GM18867 (cell line): ENCODE data around the gene FASTK.
A peak's percentile ranks its signal among the peaks of the same experiment; 100 is the strongest.

Experiments
- ATAC-seq: cut with Tn5 transposase; IDR thresholded peaks from one replicate; pipeline ENCODE4 v1.9.1; 2021; ENCODE audit warnings: mild to moderate bottlenecking, moderate library complexity; ENCODE audit not compliant: unreplicated experiment

The FASTK gene

DNA sequence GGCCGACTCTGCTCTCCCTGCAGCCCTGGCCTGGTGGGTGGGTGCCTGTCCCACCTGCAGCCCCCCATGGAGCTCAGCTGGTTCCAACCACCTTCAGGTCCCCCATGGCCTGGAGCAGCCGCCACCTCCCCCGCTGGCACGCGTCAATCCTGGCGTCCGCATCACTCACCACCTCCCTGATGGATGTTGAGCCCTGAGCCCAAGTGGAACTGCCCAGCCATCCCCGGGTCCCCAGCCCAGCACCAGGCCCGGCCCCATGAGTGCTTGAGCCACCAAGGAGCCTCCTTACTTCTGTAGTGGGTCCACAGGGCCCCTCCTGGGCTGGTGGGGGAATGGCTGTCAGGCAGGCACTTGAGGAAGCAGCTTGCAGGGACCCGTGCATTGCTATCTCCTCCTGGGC, 20.3 kb upstream of the FASTK start:
- ATAC-seq: no peak

DNA sequence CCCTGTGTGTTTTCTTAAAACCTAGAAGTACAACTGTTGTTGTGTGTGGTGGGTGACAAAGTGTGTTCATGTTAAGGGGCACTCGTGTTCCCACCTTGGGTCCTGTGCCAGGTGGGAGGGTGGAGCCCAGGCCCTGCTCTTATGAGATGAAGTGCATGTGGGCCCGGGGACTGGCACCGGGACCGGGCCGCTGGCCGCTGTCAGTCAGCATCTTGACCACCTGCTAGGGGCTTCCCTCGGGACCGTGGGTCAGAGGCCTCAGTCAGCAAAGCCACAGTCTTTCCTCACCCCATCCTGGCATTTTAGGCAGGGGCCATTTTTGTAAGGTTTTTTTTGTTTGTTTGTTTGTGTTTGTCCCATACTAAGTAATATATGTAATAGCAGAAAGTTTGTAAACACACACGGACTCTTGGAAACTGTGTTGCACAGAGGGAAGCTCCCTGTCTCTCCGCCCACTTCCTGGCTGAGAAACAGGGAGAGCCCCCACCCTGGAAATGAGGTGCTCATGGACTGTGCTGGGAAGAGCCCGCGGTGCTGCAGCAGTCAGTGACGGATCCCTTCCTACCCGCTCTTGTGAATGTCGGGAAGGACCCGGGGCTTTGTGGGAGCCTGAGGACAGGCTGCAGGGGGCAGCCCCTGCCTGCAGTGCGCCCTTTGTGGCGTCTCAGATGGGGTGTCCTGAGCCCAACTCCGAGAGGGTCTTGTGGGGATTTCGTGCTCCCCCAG, 19.0 kb upstream of the FASTK start:
- ATAC-seq: no peak

DNA sequence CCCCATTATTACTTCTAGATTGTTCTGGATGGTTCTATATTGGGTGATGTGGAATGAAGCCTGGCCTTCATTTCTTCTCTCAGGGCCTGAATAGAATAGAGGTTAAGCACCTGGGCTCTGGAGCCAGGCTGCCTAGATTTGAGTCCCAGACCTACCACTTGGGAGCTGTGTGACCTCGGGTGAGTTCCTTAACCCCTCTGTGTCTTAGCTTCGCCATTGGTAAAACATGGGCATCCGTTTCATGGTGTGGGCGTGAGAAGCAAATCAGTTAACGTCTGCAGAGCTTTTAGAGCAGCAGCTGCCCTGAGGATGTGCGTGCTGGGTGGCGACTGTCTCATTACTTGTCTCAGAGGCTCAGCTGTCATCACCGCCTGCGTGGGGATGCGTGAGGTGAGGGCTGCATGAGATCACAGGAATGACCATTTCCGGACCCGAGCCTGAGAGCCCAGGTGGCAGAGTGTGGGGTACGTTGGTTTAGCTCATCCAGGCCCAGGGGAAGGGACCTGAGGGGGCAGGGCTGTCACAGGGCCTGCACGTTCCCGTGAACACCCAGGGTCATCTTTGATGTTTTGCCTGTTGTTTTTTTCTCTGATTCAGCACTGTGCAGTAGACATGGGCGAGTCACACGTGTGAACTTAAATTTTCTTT, 15.3 kb upstream of the FASTK start:
- no peak for ATAC-seq

- no peak for ATAC-seq
Observed at GRCh38 chr7:151095123-151095797, 14.7 kb upstream of the FASTK start.

DNA sequence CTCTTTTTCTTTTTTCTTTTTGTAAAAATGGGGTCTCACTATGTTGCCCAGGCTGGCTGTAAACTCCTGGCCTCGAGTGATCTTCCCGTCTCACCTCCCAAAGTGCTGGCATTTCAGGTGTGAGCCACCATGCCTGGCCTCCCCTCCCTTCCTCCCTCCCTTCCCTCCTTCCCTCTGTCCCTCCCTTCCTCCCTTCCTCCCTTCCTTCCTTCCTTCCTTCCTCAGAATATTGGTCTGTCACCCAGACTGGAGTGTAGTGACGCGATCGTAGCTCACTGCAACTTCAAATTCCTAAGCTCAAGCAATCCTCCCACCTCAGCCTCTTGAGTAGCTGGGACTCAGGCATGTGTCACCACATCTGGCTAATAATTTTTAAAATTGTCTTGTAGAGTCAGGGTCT, 14.1 kb upstream of the FASTK start:
- ATAC-seq: no peak

GRCh38 chr7:151093748-151094147, 13.1 kb upstream of the FASTK start:
- no peak for ATAC-seq

DNA sequence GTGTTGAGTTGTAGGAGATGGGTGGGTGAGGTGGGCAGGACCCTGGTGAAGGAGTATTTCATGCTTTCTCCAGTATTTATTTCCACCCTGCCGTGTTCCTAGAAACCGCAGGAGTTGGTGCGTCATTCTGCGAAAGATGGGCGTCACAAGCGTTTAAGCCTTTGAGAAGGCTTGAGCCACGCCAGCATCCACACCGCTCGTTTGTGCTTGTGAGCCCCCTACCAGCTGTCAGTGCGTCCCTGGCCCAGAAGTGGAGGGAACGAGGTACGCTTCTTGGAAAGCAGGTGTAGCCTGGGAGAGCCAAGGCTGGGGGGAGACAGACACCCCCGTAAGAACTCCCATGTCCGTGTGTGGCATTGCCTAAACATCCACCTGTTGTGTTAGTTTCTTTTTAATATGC, 11.4 kb upstream of the FASTK start:
- no peak for ATAC-seq

GRCh38 chr7:151091431-151091830, 10.8 kb upstream of the FASTK start:
- ATAC-seq: no peak

GRCh38 chr7:151091003-151091402, 10.4 kb upstream of the FASTK start:
- ATAC-seq: no peak

GRCh38 chr7:151089893-151090730, 9.5 kb upstream of the FASTK start:
- ATAC-seq: no peak

DNA sequence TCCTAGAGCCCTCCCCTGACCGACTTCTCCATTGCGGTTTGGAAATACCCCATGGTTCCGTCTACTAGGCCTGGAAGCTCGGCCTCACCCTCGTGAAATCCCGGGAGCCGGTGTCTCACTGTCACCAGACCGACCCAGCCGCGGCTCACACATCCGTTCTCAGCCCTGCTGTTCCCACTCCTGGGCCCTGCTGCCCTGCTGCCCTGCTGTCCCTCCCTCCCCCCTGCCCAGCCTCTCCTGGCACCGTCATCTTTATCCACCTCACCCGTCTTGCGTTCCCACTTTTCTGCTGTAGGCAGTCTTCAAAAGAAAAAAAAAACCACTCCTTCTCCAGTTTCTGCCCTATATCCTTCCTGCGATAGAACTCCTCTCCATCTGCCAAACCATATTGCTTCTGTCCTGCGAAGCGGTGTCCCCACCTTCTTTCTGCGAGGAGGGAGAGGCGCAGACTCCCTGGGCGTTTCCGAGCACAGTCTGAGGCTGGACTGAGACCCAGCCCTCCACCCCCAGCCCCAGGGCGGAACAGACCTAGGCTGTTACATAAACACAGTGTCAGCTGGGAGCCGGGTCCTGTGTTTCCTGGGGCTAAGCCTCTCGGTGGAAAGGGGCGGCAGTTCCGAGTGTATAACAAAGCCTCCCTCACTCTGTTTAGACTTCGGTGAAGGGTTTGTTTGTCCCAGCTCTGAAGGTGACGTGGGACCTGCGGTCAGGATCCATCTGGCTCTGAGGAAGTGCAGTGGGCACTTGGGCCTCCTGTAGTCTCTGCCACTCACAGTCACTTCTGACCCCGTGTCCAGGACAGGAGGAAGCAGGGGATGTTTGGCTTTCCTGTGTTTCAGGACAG, 8.5 kb upstream of the FASTK start:
- ATAC-seq: no peak

DNA sequence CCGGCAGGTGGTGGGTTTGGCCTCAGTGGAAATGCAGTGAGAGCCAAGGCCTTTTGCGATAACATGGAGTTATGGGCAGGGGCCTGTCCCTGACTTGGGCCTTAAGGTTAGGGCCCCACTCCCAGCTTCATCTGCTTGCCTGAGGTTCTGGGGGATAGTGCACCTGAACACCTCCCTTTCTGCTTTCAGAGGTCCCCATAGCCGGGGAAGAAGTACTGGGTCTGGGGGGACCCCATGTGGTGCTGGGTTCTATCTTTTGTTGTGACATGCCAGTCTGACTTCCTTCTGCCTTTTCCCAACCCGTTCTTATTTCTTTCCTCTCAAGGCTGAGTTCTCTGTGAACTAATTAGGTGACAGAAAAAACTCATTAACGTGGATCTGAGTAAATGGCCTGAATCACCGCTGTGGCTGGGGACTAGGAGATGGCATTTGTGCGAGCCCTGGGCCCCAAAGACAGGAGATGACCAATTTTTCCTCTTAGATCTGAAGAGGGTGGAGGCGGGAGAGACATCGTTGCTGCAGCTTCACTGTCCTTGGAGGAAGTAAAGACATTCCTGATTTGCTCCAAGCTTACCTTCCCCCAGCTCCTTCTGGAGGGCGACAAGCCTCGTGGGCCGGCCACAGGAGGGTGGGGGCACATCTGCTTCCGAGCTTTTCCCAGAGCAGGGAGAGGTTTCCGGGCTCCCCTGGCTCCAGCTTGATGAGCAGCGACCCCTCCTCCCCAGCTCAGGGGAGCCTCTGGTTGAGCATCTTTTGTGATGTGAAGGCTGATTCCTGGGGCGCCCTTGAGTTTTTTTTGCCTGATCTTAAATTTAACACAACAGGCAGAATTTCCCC, 7.6 kb upstream of the FASTK start:
- ATAC-seq: no peak

DNA sequence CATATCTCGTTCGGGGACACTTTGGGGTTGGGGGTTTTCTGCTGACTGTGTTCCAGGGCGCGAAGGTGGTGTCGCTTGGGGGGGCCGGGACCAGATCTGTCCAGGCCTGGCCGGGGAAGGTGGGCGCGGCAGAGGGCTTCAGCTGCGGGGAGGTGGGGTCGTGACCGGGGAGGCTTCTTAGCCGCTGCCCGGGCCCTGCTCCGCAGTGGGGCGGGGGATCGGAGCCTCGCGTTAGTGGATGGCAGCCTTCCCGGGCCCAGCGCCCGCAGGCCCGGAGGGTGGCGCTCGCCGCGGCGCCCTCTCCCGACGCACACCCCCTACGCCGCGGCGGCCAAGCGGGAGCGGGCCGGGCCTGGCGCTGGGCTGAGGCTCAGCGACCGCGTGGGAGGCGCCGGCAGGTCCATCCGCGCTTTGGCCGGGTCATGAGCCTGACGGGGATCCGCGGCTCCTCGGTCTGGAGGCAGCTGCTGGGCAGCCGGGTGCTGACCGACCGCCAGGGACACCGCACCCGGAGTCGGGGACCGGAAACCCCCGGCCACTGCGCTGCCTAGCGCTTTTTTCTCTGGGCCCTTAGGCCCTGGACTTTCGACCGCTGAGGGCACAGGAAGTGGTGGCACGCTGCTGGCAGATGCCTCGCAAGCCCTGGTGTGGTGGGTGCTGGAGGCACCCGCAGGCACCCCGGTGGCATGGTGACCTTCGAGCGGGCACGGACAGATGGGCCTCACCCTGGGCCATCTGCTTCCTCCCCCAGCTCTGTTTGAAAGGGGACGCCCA, 6.8 kb upstream of the FASTK start:
- ATAC-seq: peak; percentile 25

GRCh38 chr7:151086802-151087244, 6.2 kb upstream of the FASTK start:
- no peak for ATAC-seq

GRCh38 chr7:151085691-151086620, 5.3 kb upstream of the FASTK start, which contains the start of gene AGAP3:
TSS of gene AGAP3 (plus strand) at chr7:151086475. CDS start at chr7:151086742, 267 bp downstream.
- peak; percentile 50 for ATAC-seq

DNA sequence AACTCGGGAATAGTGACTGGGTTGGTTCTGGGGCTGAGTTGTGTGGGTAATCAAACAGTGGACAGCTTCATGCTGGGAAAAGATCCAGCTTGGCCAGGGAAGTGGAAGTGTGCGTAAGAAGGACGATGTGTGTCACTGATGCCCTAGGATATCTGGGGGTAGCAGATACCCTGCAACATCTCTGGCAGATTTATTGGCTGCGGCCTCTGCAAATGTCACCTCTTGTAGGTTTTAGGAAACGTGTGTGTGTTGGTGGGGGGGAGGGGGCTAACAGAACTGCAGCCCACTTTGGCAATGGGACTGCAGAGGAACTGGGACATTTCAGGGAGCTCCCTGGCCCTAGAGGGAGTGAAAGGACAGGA, 4.7 kb upstream of the FASTK start:
- no peak for ATAC-seq

GRCh38 chr7:151083824-151084160, 3.2 kb upstream of the FASTK start:
- no peak for ATAC-seq
